Neural cell (in vitro differentiated cells): ENCODE measurements around the gene AGK.

Experiments used
- CTCF ChIP-seq: fragments of 450-650 bp; IDR thresholded peaks from 2 replicates; pipeline ENCODE4 v1.5.1; 2014; ENCODE audit warnings: antibody characterized with exemption, mild to moderate bottlenecking, moderate library complexity; ENCODE audit not compliant: poor library complexity, severe bottlenecking
- MXI1 ChIP-seq: fragments of 450-650 bp; conservative IDR thresholded peaks from 2 replicates; pipeline ENCODE4 v1.6.1; 2014; ENCODE audit warnings: antibody characterized with exemption, mild to moderate bottlenecking; ENCODE audit not compliant: poor library complexity, severe bottlenecking
- RAD21 ChIP-seq: fragments of 450-650 bp; conservative IDR thresholded peaks from 2 replicates; pipeline ENCODE4 v1.6.1; 2014; ENCODE audit warnings: antibody characterized with exemption, mild to moderate bottlenecking, moderate library complexity

DNA sequence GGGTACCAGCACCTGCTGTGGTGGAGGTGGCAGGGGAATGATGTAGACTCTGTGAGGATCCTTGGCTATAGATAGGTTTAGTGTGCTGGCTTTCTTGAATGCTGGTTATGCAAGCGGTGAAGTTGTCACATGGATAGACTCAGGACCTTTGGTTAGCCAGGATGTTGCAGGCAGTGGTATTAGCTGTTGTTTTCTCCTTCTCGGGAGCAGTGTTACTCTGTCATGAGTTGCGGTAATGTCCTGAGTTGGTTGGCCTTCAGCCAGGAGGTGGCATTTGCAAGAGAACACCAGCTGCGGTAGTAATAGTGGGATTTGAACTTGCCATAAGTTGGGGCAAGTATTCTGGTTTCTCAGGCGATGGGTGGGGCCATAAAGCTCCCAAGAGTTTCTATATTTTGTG lies 10.8 kb downstream of the AGK start:
- TF ChIP-seq CTCF (no peak), MXI1 (no peak), RAD21 (no peak)
